Spleen (tissue), 11 donors: ENCODE data around the gene ZDHHC11B. TPM values are rescaled to one million over a fixed set of nuclear protein-coding genes. Genes with fewer than 3 reads are reported as not detected.
"Not testable (repeated sequence)": the region's sequence is repeated elsewhere in the genome, so short reads cannot be mapped to it uniquely, and the experiment has no call there.

Experiments used
- DNase-seq: peaks from one replicate; pipeline ENCODE4 v3.0.0-alpha.2; 2020
- H3K27ac ChIP-seq, 8 donors: fragments of 200-600 bp; sonication (generic) in 7 of 8; 1 replicate in 4 of 8; 2 replicates in 4 of 8; pipeline versions ENCODE4 v1.5.0 to v1.8.0; 2016 to 2021; ENCODE audit warnings: inconsistent platforms in 4 of 8, mild to moderate bottlenecking in 4 of 8, moderate library complexity in 1 of 8
- H3K27me3 ChIP-seq, 7 donors: fragments of 200-600 bp; sonication (generic) in 6 of 7; replicated peaks in 1 of 7; 1 replicate in 4 of 7; 2 replicates in 3 of 7; pipeline versions ENCODE4 v1.5.0 to v1.8.0; 2016 to 2021; ENCODE audit warnings: inconsistent platforms in 3 of 7, mild to moderate bottlenecking in 1 of 7
- H3K36me3 ChIP-seq, 6 donors: fragments of 200-600 bp; sonication (generic) in 5 of 6; 1 replicate in 4 of 6; 2 replicates in 2 of 6; pipeline versions ENCODE4 v1.5.0 to v1.8.0; 2016 to 2021; ENCODE audit warnings: inconsistent platforms in 2 of 6
- H3K4me1 ChIP-seq, 6 donors: fragments of 200-600 bp; sonication (generic) in 5 of 6; 1 replicate in 3 of 6; 2 replicates in 3 of 6; pipeline versions ENCODE4 v1.5.0 to v1.8.0; 2016 to 2021; ENCODE audit warnings: inconsistent platforms in 3 of 6
- H3K4me3 ChIP-seq, 8 donors: fragments of 200-600 bp; sonication (generic) in 7 of 8; 1 replicate in 4 of 8; 2 replicates in 4 of 8; pipeline versions ENCODE4 v1.5.0 to v1.8.0; 2016 to 2021; ENCODE audit warnings: inconsistent platforms in 4 of 8, mild to moderate bottlenecking in 4 of 8, moderate library complexity in 2 of 8
- H3K9me3 ChIP-seq, 8 donors: fragments of 200-600 bp; sonication (generic) in 7 of 8; 1 replicate in 4 of 8; 2 replicates in 4 of 8; pipeline versions ENCODE4 v1.5.0 to v1.8.0; 2016 to 2021; ENCODE audit warnings: inconsistent platforms in 4 of 8
- POLR2A ChIP-seq, 3 donors: fragments of 450-650 bp; IDR thresholded peaks; one replicate each; pipeline ENCODE4 v1.5.1; 2017; ENCODE audit warnings: antibody characterized with exemption in 3 of 3, mild to moderate bottlenecking in 1 of 3
- POLR2AphosphoS5 ChIP-seq, 3 donors: sonication (generic); formaldehyde crosslinking; IDR thresholded peaks; one replicate each; pipeline ENCODE4 v1.5.1; 2017; ENCODE audit warnings: antibody characterized with exemption in 3 of 3
- WGBS, 5 donors: extraction: QIAGEN DNeasy Blood & Tissue Kit in 3 of 5; methylation state at CpG; one replicate each; pipeline versions ENCODE4 v1.1.5 to v1.1.7; 2013 to 2018; 5-methylcytosine and 5-hydroxymethylcytosine counted together
- intact Hi-C: fragments of 100-400 bp; cut with DNase I; formaldehyde crosslinking; loops from one replicate; pipeline ENCODE4 v1.15.0; 2023; ENCODE audit warnings: low total_unique reads
- polyA plus RNA-seq, 3 donors: library from polyadenylated mRNA; stranded (reverse); fragments of 200-250 nt; gene quantifications; one replicate each; pipeline ENCODE4 v1.2.1, GENCODE V29; 2013
- total RNA-seq, 7 donors: library from RNA; depleted of rRNA in 3 of 7; stranded (reverse); fragments of >200 nt in 3 of 7; fragmentation: NEBNext Ultra II Directional in 4 of 7; extraction: Animal tissue kit (Norgen Biotek cat#: 25700) in 4 of 7; gene quantifications; one replicate each; pipeline versions ENCODE4 v1.1.0 to v1.2.1, GENCODE V29; 2016 to 2021
- TF ChIP-seq, protein P1 (sequence below), 11 experiments: fragments of 200-600 bp in 7 of 11; fragments of 450-650 bp in 4 of 11; sonication (generic) in 4 of 11; IDR thresholded peaks in 8 of 11; conservative IDR thresholded peaks in 3 of 11; 1 replicate in 7 of 11; 2 replicates in 4 of 11; pipeline versions ENCODE4 v1.4.0 to v1.8.0; 2016 to 2021; ENCODE audit warnings: antibody characterized with exemption in 11 of 11, inconsistent platforms in 4 of 11, mild to moderate bottlenecking in 1 of 11
- donor health status: healthy with polysubstance abuse.
- donor health status: DM: no; HTN: no; CAD: no; lungs with moderate emphysema.
- donor health status: DM: no; HTN: no; CAD: no.
- donor health status: Bipolar disorder and iron deficiency.
- donor health status: healthy.
- donor health status: DM: no; HTN: no; CAD: no.
- donor health status: DM: yes; HTN: yes; CAD: no.

Gene ZDHHC11B
- total and polyA plus RNA-seq, 10 donors = 0.97 to 74.3 (median 4.7) TPM

DNA sequence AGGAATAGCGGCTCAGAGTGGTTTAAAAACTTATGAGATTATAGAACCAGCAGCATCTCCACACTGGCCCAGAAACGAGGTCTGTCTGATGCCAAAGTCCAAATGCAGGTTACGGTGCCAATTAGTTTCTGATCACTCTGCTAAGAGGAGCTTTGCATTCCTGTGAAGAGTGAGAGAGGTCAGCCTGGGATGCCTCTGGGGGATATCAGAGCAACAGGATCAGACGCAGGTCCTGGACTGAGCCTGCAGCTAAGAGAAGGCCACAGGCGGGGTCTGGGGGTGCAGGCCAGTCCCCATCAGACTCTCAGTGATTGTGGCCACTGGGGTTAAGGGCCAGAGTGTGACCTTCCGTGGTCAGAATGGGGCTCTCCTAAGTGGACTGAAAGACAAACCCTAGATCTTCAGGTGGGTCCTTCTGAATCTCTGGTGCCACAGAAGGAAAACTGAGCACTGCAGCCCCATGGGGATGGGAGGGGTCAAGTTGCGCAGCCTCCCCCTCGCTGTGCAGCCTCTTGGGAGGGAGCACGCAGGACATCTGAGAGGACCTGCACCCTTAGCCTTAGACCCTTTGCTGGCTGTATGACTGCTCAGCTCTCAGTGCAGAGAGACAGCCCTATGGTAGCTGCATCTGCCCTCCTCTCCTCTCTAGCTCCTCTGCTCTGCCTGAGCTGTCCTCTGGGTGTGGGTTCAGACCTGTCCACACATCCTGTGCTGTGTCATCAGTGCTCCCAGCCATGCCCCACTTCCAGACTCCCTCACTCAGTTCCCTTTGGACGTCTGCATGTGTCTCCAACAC lies 23.4 kb upstream of the ZDHHC11B start:
- DNase-seq, H3K27ac ChIP-seq, H3K27me3 ChIP-seq, H3K36me3 ChIP-seq, H3K4me3 ChIP-seq, intact Hi-C loops, H3K4me1 ChIP-seq: not testable (repeated sequence)
- peaks cover 0 to 23% (median 21%) of the 10 kb centered on the region in 8 donors for H3K9me3 ChIP-seq
- WGBS, 5 donors = 63 to 89% (median 75%) methylated on average over 3 to 5 of the region's 10 CpGs

DNA sequence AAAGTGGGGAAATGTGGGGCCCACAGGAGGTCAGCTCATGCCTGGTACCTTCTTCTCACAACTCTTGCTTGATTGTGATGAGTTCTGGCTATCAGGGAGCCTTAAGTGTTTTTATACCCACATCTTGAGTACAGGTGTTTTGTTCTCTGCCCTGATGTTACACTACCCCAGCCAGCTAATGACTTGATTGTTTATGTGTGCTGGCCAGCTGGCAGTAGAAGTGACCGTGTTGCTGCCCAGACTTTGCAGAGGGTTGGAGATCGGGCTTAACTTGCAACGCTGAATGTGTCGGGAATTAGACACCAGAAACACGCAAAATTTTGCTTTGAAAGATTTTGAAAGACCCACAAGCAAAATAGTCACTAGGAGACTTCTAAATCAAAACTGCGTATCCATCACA lies 16.9 kb upstream of the ZDHHC11B start:
- no peak for TF ChIP-seq POLR2A (IDR thresholded peaks at IDR 0.05)
- TF ChIP-seq, protein P1, sequence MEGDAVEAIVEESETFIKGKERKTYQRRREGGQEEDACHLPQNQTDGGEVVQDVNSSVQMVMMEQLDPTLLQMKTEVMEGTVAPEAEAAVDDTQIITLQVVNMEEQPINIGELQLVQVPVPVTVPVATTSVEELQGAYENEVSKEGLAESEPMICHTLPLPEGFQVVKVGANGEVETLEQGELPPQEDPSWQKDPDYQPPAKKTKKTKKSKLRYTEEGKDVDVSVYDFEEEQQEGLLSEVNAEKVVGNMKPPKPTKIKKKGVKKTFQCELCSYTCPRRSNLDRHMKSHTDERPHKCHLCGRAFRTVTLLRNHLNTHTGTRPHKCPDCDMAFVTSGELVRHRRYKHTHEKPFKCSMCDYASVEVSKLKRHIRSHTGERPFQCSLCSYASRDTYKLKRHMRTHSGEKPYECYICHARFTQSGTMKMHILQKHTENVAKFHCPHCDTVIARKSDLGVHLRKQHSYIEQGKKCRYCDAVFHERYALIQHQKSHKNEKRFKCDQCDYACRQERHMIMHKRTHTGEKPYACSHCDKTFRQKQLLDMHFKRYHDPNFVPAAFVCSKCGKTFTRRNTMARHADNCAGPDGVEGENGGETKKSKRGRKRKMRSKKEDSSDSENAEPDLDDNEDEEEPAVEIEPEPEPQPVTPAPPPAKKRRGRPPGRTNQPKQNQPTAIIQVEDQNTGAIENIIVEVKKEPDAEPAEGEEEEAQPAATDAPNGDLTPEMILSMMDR (IDR thresholded peaks at IDR 0.05 in 8 of 11, conservative IDR thresholded peaks at IDR 0.05 in 3 of 11) = no peak
- no peak for TF ChIP-seq POLR2AphosphoS5 (IDR thresholded peaks at IDR 0.05)
- 93 to 96% (median 94%) methylated on average over 6 of the region's 6 CpGs; no CpG with 5 or more reads in 1 of the 5 donors for WGBS, 5 donors
- no peak overlapping the region for H3K4me3 ChIP-seq
- H3K36me3 ChIP-seq = no peaks in the 10 kb centered on the region
- H3K4me1 ChIP-seq = no peaks in the 10 kb centered on the region
- H3K9me3 ChIP-seq = peaks cover 0 to 30% (median 22%) of the 10 kb centered on the region in 8 donors
- intact Hi-C loops = no loop called here
- H3K27ac ChIP-seq = no peak overlapping the region
- DNase-seq = no peak
- H3K27me3 ChIP-seq = no peaks in the 10 kb centered on the region

DNA sequence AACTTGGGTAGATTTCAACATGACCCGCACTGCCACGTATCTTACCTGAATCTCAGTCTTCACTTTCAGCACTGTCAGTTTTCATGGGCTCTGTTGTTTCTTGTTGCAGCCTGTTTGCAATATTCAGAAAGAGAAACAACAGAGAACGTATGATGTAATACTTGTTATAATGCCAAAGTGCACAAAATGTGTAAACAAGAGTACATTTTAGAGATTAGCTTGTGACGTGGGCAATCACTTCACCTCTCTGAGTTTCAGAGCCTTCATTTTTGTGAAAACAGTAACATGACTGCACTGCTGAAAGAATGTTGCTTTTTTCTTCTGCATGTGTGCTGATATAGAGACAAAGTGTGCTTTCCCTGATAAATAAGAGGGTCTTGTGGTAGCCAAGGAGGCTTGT lies 16.5 kb upstream of the ZDHHC11B start:
- intact Hi-C loops, H3K36me3 ChIP-seq, H3K27me3 ChIP-seq, H3K4me1 ChIP-seq, H3K27ac ChIP-seq, H3K4me3 ChIP-seq, DNase-seq: not testable (repeated sequence)
- 91 to 94% (median 92%) methylated on average over 4 of the region's 4 CpGs; no CpG with 5 or more reads in 1 of the 5 donors for WGBS, 5 donors
- H3K9me3 ChIP-seq = peaks cover 0 to 30% (median 22%) of the 10 kb centered on the region in 8 donors

DNA sequence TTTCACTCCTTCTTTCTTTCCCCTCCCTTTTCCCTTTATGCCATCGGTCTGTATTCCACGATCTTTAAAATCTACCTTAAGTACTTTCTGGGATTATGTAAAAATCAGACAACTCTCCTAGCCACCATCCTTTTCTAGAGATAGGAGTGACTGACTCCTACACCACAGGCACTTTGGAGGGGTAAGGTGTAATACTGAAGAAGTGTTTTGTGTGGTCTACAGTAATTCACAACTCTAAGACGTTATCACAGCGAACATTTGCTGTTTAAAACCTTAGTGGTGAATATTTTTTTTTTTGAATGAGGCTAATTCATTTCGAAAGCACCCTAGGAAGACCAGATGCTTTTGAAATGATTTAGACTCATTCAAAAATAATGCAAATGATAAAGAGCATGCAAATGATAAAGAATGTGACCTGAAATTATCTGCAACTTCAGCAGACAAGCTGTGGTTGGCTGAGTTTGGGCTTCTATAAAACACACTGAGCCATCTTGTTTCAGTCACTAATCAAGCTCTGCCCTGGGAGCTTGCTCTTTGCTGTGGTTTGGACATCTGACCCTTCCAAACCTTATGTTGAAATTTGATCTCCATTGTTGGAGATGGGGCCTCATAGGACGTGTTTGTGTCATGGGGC lies 14.1 kb upstream of the ZDHHC11B start:
- DNase-seq, H3K4me3 ChIP-seq, H3K36me3 ChIP-seq, H3K27me3 ChIP-seq, H3K4me1 ChIP-seq, intact Hi-C loops, H3K27ac ChIP-seq: not testable (repeated sequence)
- H3K9me3 ChIP-seq = peaks cover 0 to 17% (median 8%) of the 10 kb centered on the region in 8 donors
- WGBS, 5 donors = 56 to 74% (median 63%) methylated on average over 3 to 6 of the region's 6 CpGs

DNA sequence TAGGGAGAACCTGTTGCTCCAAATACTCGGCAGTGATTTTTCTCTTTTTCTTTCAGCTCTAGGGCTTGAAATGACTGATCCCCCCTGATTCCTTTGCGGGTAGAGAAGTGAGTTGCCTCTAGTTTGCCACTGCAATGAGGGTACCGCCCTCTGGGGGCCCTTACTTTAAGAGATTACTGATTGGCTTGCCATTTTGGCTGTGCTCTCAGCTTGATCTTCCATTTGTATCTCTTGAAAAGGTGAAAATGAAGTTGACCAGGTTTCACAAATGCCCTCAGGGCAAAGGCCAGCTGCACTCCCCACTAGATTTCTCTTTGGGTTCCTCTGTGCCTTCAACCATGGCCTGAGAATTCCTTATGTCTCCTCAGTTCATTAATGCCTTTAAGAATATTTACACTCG lies 13.5 kb upstream of the ZDHHC11B start:
- H3K36me3 ChIP-seq, intact Hi-C loops, H3K27ac ChIP-seq, H3K27me3 ChIP-seq, DNase-seq, H3K4me1 ChIP-seq, H3K4me3 ChIP-seq: not testable (repeated sequence)
- peaks cover 0 to 18% (median 4%) of the 10 kb centered on the region in 8 donors for H3K9me3 ChIP-seq
- WGBS, 5 donors = 55 to 98% (median 59%) methylated on average over 1 to 3 of the region's 4 CpGs

DNA sequence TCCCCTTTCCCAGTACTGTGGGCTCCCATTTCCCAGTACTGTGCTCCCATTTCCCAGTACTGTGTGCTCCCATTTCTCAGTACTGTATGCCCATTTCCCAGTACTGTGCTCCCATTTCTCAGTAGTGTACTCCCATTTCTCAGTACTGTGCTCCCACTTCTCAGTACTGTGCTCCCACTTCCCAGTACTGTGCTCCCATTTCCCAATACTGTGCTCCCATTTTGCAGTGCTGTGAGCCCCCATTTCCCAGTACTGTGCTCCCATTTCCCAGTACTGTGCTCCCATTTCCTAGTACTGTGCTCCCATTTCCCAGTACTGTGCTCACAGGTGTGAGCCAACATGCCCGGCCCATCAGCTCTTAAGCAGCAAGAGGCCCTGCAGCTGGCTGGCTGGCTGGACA lies 11.3 kb upstream of the ZDHHC11B start:
- H3K4me1 ChIP-seq, H3K27ac ChIP-seq, H3K36me3 ChIP-seq, DNase-seq, H3K4me3 ChIP-seq, H3K27me3 ChIP-seq, intact Hi-C loops: not testable (repeated sequence)
- WGBS, 5 donors = 0 to 83% (median 78%) methylated on average over 1 of the region's 1 CpG
- H3K9me3 ChIP-seq = peaks cover 0 to 32% (median 1%) of the 10 kb centered on the region in 8 donors

DNA sequence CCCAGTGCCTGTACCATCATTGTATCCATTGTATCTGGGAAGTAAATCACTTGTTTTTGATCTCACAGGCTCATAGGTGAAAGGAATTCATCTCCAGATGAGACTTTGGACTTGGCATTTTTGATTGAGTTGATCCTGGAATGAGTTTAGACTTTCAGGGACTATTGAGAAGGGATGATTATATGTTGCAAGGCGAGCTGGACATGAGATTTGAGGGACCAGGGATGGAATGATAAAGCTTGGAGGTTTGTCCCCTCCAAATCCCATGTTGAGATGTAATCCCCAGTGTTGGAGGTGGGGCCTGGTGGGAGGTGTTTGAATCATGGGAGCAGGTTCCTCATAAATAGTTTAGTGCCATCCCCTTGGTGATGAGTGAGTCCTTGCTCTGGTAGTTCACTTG lies 10.4 kb upstream of the ZDHHC11B start:
- H3K4me1 ChIP-seq, H3K4me3 ChIP-seq, H3K27me3 ChIP-seq, DNase-seq, H3K27ac ChIP-seq, H3K36me3 ChIP-seq, intact Hi-C loops: not testable (repeated sequence)
- 73 to 87% (median 86%) methylated on average over 1 of the region's 1 CpG for WGBS, 5 donors
- peaks cover 0 to 40% (median 5%) of the 10 kb centered on the region in 8 donors for H3K9me3 ChIP-seq

DNA sequence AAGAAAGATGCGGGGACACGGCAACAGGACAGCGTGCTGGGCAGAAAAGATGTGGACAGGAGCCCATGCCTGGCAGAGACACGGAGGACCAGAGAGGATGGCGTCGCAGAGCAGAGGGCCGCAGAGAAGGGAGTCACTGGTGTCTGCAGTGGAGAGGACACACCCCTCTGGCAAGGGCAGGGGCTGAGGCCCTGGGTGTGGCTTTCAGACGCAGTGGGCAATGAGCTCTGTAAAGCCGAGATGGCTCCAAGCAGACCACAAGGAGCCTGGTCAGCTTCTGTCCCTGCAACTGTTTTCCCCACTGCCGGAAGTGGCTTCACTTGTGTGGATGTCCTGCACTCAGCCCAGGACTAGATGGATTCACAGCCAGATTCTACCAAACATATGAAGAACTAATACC lies 4.2 kb upstream of the ZDHHC11B start:
- H3K36me3 ChIP-seq, DNase-seq, intact Hi-C loops, H3K4me3 ChIP-seq, H3K27ac ChIP-seq: not testable (repeated sequence)
- WGBS, 5 donors = 85 to 95% (median 89%) methylated on average over 4 to 10 of the region's 10 CpGs
- Histone ChIP-seq H3K9me3 (peaks cover 0 to 37% (median 7%) of the 10 kb centered on the region in 8 donors), H3K4me1 (peaks cover 0 to 19% (median 14%) of the 10 kb centered on the region in 6 donors), H3K27me3 (peaks cover 0 to 24% (median 13%) of the 10 kb centered on the region in 7 donors)

DNA sequence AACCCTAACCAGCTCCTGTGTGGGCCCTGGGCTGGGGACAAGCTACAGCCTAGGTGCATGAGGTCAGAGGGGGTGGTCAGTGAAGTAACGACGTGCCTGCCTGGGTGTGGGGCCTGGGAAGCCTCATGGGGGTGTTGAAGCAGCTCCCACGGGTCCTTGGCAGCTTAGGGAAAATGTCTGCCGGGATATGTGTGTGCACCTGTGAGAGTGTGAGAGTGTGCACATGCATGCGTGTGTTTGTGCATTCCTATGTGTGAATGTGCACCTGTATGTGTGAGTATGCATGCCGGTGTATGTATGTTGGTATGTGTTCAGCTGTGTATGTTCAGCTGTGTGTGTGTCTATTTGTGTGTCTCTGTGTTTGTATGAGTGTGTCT lies 3.3 kb upstream of the ZDHHC11B start:
- H3K4me3 ChIP-seq, intact Hi-C loops, DNase-seq, H3K36me3 ChIP-seq, H3K27ac ChIP-seq: not testable (repeated sequence)
- H3K27me3 ChIP-seq = peaks cover 0 to 30% (median 14%) of the 10 kb centered on the region in 7 donors
- H3K4me1 ChIP-seq = peaks cover 0 to 27% (median 18%) of the 10 kb centered on the region in 6 donors
- peaks cover 0 to 29% (median 3%) of the 10 kb centered on the region in 8 donors for H3K9me3 ChIP-seq
- 81 to 95% (median 89%) methylated on average over 4 to 6 of the region's 6 CpGs for WGBS, 5 donors
